ENCODE results near the gene CSF3R. TPM values are rescaled to one million over a fixed set of nuclear protein-coding genes. Genes with fewer than 3 reads are reported as not detected.

Gene CSF3R
- polyA plus RNA-seq, 1 experiment: not detected

- peaks cover 2% of the 10 kb centered on the region for H3K36me3 ChIP-seq (ENCODE audit: control insufficient read depth, insufficient read depth, low read length)
- no peak overlapping the region for H3K4me3 ChIP-seq (ENCODE audit: low read depth, low read length)
- POLR2A ChIA-PET: no interaction called here
- DNase-seq (ENCODE audit: low read depth): no peak
- CTCF ChIA-PET: interaction anchor here (1.9 kb wide), 1 partner anchor 13 kb away, joined by 4 read pairs; the partner anchor contains the start of gene OSCP1
- no peaks in the 10 kb centered on the region for H3K27me3 ChIP-seq (ENCODE audit: control insufficient read depth, insufficient read depth, low read length)
- TF ChIP-seq CTCF (IDR thresholded peaks at IDR 0.05; ENCODE audit: insufficient read depth, low read depth, low read length): no peak
Observed at GRCh38 chr1:36436821-36437220, 45.9 kb downstream of the CSF3R start.

- Histone ChIP-seq H3K4me3 (ENCODE audit: low read depth, low read length) (no peak overlapping the region), H3K27me3 (ENCODE audit: control insufficient read depth, insufficient read depth, low read length) (no peaks in the 10 kb centered on the region), H3K36me3 (ENCODE audit: control insufficient read depth, insufficient read depth, low read length) (peaks cover 7% of the 10 kb centered on the region)
- no peak for TF ChIP-seq CTCF (IDR thresholded peaks at IDR 0.05; ENCODE audit: insufficient read depth, low read depth, low read length)
- no peak for DNase-seq (ENCODE audit: low read depth)
- CTCF ChIA-PET: no interaction called here
- POLR2A ChIA-PET: no interaction called here
Observed at GRCh38 chr1:36433102-36433501, 49.6 kb downstream of the CSF3R start.

- ChIA-PET POLR2A (no interaction called here), CTCF (no interaction called here)
- no peak for DNase-seq (ENCODE audit: low read depth)
- peaks cover 7% of the 10 kb centered on the region for H3K36me3 ChIP-seq (ENCODE audit: control insufficient read depth, insufficient read depth, low read length)
- no peak overlapping the region for H3K4me3 ChIP-seq (ENCODE audit: low read depth, low read length)
- H3K27me3 ChIP-seq (ENCODE audit: control insufficient read depth, insufficient read depth, low read length): no peaks in the 10 kb centered on the region
- TF ChIP-seq CTCF (IDR thresholded peaks at IDR 0.05; ENCODE audit: insufficient read depth, low read depth, low read length): no peak
Observed at GRCh38 chr1:36432616-36433015, 50.1 kb downstream of the CSF3R start.

- no peak for DNase-seq (ENCODE audit: low read depth)
- ChIA-PET CTCF (interaction anchor here (1.1 kb wide), 1 partner anchor 90 kb away, joined by 4 read pairs; no protein-coding TSS in a partner anchor), POLR2A (no interaction called here)
- Histone ChIP-seq H3K4me3 (ENCODE audit: low read depth, low read length) (no peak overlapping the region), H3K36me3 (ENCODE audit: control insufficient read depth, insufficient read depth, low read length) (peaks cover 1% of the 10 kb centered on the region; the same call in 1 of the 2 replicates), H3K27me3 (ENCODE audit: control insufficient read depth, insufficient read depth, low read length) (no peaks in the 10 kb centered on the region)
- TF ChIP-seq CTCF (IDR thresholded peaks at IDR 0.05; ENCODE audit: insufficient read depth, low read depth, low read length): no peak
Observed at GRCh38 chr1:36425791-36426190, 56.9 kb downstream of the CSF3R start.

GRCh38 chr1:36421649-36422048 is 61.1 kb downstream of the CSF3R start:
- CTCF ChIA-PET: interaction anchor here (0.7 to 4.5 kb wide), 9 partner anchors 10 to 287 kb away, joined by 3 to 46 read pairs (median 3); no protein-coding TSS in a partner anchor
- no peak for TF ChIP-seq CTCF (IDR thresholded peaks at IDR 0.05; ENCODE audit: insufficient read depth, low read depth, low read length)
- Histone ChIP-seq H3K36me3 (ENCODE audit: control insufficient read depth, insufficient read depth, low read length) (peaks cover 1% of the 10 kb centered on the region; the same call in 1 of the 2 replicates), H3K4me3 (ENCODE audit: low read depth, low read length) (no peak overlapping the region), H3K27me3 (ENCODE audit: control insufficient read depth, insufficient read depth, low read length) (no peaks in the 10 kb centered on the region)
- no peak for DNase-seq (ENCODE audit: low read depth)
- POLR2A ChIA-PET: no interaction called here

Measured in BJ (cell line).